ENCODE data around the gene STEAP3. TPM values are rescaled to one million over a fixed set of nuclear protein-coding genes. Genes with fewer than 3 reads are reported as not detected.

STEAP3 gene
- total RNA-seq, 1 experiment from 2014 or later: 24.0 TPM

GRCh38 chr2:119218478-119219064 lies 5.1 kb upstream of the STEAP3 start (continued):
- TF ChIP-seq ZSCAN18 (CRISPR knock-in tag; IDR thresholded peaks at IDR 0.05): no peak
- no peak for TF ChIP-seq ZNF671 (CRISPR knock-in tag; IDR thresholded peaks at IDR 0.05)
- no peak for TF ChIP-seq NFYB (CRISPR knock-in tag; conservative IDR thresholded peaks at IDR 0.05; ENCODE audit: low read depth)
- TF ChIP-seq IRF1 (CRISPR knock-in tag; IDR thresholded peaks at IDR 0.05): no peak
- TF ChIP-seq ZMAT4 (CRISPR knock-in tag; IDR thresholded peaks at IDR 0.05): no peak
- no peak for TF ChIP-seq HMGXB4 (CRISPR knock-in tag; IDR thresholded peaks at IDR 0.05)
- TF ChIP-seq TEAD1 (CRISPR knock-in tag; IDR thresholded peaks at IDR 0.05): peak; percentile 59; the same call in 1 of the 2 replicates
- TF ChIP-seq SMAD4 (CRISPR knock-in tag; IDR thresholded peaks at IDR 0.05): no peak
- TF ChIP-seq JAZF1 (CRISPR knock-in tag; IDR thresholded peaks at IDR 0.05): no peak
- TF ChIP-seq ARID4B (CRISPR knock-in tag; IDR thresholded peaks at IDR 0.05; ENCODE audit: borderline replicate concordance): no peak
- no peak for TF ChIP-seq ZNF232 (CRISPR knock-in tag; IDR thresholded peaks at IDR 0.05)
- TF ChIP-seq JUN (CRISPR knock-in tag; IDR thresholded peaks at IDR 0.05): no peak
- TF ChIP-seq TCF7 (CRISPR knock-in tag; IDR thresholded peaks at IDR 0.05; ENCODE audit: low read depth): no peak

GRCh38 chr2:119219873-119220272 lies 3.8 kb upstream of the STEAP3 start:
- H3K4me3 Mint-ChIP-seq: no peak overlapping the region
- ChIA-PET CTCF (interaction anchor here (1.1 to 2.5 kb wide), 8 partner anchors 14 to 338 kb away, joined by 3 to 10 read pairs (median 4); no protein-coding TSS in a partner anchor), POLR2A (no interaction called here)
- peaks cover 19% of the 10 kb centered on the region for H3K27me3 Mint-ChIP-seq (ENCODE audit: low read depth)
- H3K4me1 Mint-ChIP-seq: peaks cover 67% of the 10 kb centered on the region
- DNase-seq (ENCODE audit: low spot score) (no peak), ATAC-seq (no peak)
- H3K36me3 Mint-ChIP-seq: no peaks in the 10 kb centered on the region
- no peaks in the 10 kb centered on the region for H3K9me3 Mint-ChIP-seq
- H3K27ac Mint-ChIP-seq: no peak overlapping the region
- TF ChIP-seq PREB (CRISPR knock-in tag; IDR thresholded peaks at IDR 0.05; ENCODE audit: borderline replicate concordance) (no peak), SP1 (CRISPR knock-in tag; conservative IDR thresholded peaks at IDR 0.05) (no peak), NR3C1 (CRISPR knock-in tag; conservative IDR thresholded peaks at IDR 0.05; ENCODE audit: low read depth) (no peak), TP53 (CRISPR knock-in tag; IDR thresholded peaks at IDR 0.05) (no peak), JUN (CRISPR knock-in tag; IDR thresholded peaks at IDR 0.05) (no peak), MYBL2 (CRISPR knock-in tag; IDR thresholded peaks at IDR 0.05) (no peak), ZNF138 (CRISPR knock-in tag; conservative IDR thresholded peaks at IDR 0.05) (no peak), ZNF512 (CRISPR knock-in tag; IDR thresholded peaks at IDR 0.05; ENCODE audit: borderline replicate concordance) (no peak), ZNF532 (CRISPR knock-in tag; IDR thresholded peaks at IDR 0.05; ENCODE audit: borderline replicate concordance) (no peak)
